IPS DF 6.9 (cell line): Measurements from ENCODE around the gene NAGA.
A peak's percentile ranks its signal among the peaks of the same experiment; 100 is the strongest.

Experiments used
- DNase-seq: peaks from one replicate; pipeline ENCODE4 v3.0.0-alpha.2; 2013; ENCODE audit warnings: low read depth, low spot score
- H3K27ac ChIP-seq: one replicate; pipeline ENCODE4 v1.5.1; 2013; ENCODE audit warnings: low read length, control low read depth
- H3K27me3 ChIP-seq: 2 replicates; pipeline ENCODE4 v1.6.1; 2013; ENCODE audit warnings: mild to moderate bottlenecking, low read length; ENCODE audit not compliant: control insufficient read depth, insufficient read depth
- H3K36me3 ChIP-seq: 2 replicates; pipeline ENCODE4 v1.6.1; 2013; ENCODE audit warnings: low read length; ENCODE audit not compliant: control insufficient read depth, insufficient read depth
- H3K4me1 ChIP-seq: 2 replicates; pipeline ENCODE4 v1.6.1; 2013; ENCODE audit warnings: low read length; ENCODE audit not compliant: control insufficient read depth, insufficient read depth
- H3K4me3 ChIP-seq: 2 replicates; pipeline ENCODE4 v1.5.1; 2013; ENCODE audit warnings: mild to moderate bottlenecking, low read length
- H3K9me3 ChIP-seq: 2 replicates; pipeline ENCODE4 v1.6.1; 2013; ENCODE audit warnings: low read length, inconsistent platforms; ENCODE audit not compliant: control insufficient read depth, insufficient read depth
- WGBS: extraction: QIAGEN DNeasy Blood & Tissue Kit; methylation state at CpG from one replicate; pipeline ENCODE4 v1.1.7; 2013; ENCODE audit warnings: mixed read lengths, missing lambda C conversion rate; ENCODE audit not compliant: insufficient read length, insufficient coverage; 5-methylcytosine and 5-hydroxymethylcytosine counted together

The NAGA gene

DNA sequence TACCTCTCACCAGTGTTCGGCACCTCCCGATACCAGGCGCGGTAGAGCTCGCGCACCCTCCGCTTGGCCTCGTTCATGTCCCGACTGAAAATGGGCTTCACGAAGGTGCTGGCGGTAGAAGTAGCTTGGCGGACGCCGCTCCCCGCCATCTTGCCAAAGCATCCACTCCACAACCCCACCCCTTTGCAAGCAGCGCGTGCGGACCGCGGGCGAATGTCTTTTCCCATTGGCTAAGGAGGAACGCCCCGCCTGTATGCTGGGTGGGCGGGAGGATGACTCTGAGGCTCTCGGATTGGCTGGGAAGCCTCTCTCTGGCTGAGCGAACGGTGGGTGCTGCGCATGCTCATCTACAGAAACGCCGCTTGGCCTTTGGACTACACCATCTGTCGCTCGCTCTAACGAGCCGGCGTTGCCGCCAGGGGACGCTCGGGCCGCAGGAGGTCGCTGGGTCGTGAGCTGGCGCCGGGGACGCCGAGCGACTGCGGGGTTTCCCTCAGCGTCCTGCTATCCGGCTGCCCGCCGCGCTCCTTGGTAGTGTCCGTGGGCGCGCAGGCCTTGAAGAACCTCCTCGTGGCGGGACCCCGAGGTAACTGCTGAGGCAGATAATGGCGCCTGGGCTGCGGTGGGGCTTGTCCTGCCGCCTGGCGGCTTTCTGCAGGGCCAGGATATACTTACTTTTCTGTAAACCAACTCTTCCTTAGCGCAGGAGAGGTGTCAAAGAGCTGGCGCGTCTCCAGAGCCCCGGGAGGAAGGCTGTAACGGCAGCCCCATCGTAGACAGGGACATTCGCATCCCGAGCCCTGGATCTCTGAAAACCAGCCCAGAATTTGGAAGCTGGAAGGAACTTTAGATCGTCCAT is 20.2 kb upstream of the NAGA start, which contains the start of gene NDUFA6:
TSS of gene NDUFA6 (minus strand) at position 177 of the 859 bp plus-strand sequence. CDS start at position 149, 28 bp downstream.
- WGBS = no CpG with 5 or more reads among the region's 71 CpGs
- H3K27me3 ChIP-seq = no peaks in the 10 kb centered on the region
- peak; percentile 97 for DNase-seq
- H3K4me3 ChIP-seq = peak within 1 kb of the TSS; percentile 55
- H3K36me3 ChIP-seq = peaks cover 6% of the 10 kb centered on the region; the same call in 1 of the 2 replicates
- H3K4me1 ChIP-seq = no peaks in the 10 kb centered on the region
- no peaks in the 10 kb centered on the region for H3K9me3 ChIP-seq
- H3K27ac ChIP-seq = no peak within 1 kb of the TSS

DNA sequence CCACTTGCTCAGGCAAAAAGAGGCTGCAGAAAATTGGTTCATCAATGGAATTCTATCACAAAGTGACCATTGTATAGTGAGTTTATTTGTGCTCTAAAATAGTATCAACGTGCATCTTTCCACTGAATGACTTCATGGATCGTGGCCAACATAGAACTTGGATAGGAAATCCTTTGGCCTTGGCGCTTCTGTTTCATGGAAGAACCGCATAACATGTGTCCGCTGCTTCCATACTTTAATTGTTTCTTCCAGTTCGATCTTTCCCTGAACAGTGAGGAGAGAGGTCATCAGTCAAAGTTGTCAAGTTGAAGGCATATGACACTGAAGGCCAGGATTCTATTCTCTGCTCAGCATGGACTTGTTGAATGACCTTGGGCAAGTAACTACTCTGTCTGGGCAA is 15.4 kb upstream of the NAGA start:
- Histone ChIP-seq H3K4me1 (no peaks in the 10 kb centered on the region), H3K27ac (no peak overlapping the region), H3K27me3 (no peaks in the 10 kb centered on the region), H3K36me3 (peaks cover 12% of the 10 kb centered on the region; the same call in 1 of the 2 replicates), H3K4me3 (no peak overlapping the region), H3K9me3 (no peaks in the 10 kb centered on the region)
- no peak for DNase-seq
- WGBS = no CpG with 5 or more reads among the region's 6 CpGs

DNA sequence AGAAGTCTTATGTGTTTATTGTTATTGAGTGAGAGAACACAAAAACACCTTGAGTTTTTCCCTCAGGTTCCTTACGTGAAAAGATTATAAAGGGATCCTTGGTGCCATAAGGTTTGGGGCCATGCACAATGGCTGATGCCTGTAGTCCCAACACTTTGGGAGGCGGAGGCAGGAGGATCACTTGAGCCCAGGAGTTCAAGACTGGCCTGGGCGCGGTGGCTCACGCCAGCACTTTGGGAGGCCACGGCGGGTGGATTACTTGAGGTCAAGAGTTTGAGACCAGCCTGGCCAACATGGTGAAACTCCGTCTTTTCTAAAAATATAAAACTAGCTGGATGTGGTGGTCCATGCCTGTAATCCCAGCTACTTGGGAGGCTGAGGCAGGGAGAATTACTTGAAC is 14.3 kb upstream of the NAGA start:
- H3K36me3 ChIP-seq = peaks cover 12% of the 10 kb centered on the region; the same call in 1 of the 2 replicates
- DNase-seq = no peak
- no peaks in the 10 kb centered on the region for H3K27me3 ChIP-seq
- no peaks in the 10 kb centered on the region for H3K9me3 ChIP-seq
- no peak overlapping the region for H3K27ac ChIP-seq
- no CpG with 5 or more reads among the region's 8 CpGs for WGBS
- no peaks in the 10 kb centered on the region for H3K4me1 ChIP-seq
- H3K4me3 ChIP-seq = no peak overlapping the region

DNA sequence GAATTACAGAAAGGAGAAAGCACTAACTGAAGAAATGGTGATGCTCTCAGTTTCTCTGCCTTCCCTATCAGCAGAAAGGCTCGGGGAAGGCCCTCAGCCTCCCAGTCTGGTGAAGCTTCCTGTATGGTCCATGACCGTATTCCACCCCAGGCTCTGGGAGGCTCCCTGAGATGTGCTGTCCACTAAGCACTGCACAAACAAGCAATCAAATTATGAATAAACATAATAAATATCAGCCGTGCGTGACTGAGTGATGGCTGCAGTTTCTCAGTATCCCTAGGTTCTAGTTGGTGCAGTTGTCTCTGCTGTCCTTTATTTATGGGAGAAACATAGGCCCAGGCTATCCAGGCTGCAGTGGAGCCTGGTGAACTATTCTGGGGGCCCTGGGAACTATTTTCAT is 12.5 kb upstream of the NAGA start:
- H3K36me3 ChIP-seq = peaks cover 12% of the 10 kb centered on the region; the same call in 1 of the 2 replicates
- H3K9me3 ChIP-seq = no peaks in the 10 kb centered on the region
- no peak overlapping the region for H3K27ac ChIP-seq
- WGBS = no CpG with 5 or more reads among the region's 4 CpGs
- H3K4me1 ChIP-seq = no peaks in the 10 kb centered on the region
- H3K4me3 ChIP-seq = no peak overlapping the region
- no peak for DNase-seq
- H3K27me3 ChIP-seq = no peaks in the 10 kb centered on the region

DNA sequence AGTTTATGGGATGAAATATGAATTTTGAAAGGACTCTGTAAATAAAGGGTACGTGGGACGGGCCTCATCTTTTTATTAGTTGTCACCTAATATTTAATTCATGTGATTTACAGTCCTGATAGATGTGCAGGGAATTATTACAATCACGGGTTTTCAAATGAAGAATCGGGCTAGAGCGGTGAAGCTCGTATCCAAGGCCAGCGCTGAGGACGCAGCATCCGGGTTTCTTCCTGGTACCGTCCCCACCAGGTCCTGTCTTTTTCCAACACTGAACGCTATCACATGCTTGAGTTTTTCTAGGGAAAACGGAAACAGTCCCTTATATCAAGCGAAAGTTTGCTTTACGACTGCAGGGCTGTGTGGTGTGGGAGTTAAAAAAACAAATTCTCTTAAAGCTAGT is 9.7 kb upstream of the NAGA start:
- no CpG with 5 or more reads among the region's 14 CpGs for WGBS
- no peak for DNase-seq
- peak overlapping the region; percentile 69; the same call in 1 of the 2 replicates for H3K4me3 ChIP-seq
- H3K27me3 ChIP-seq = no peaks in the 10 kb centered on the region
- H3K9me3 ChIP-seq = no peaks in the 10 kb centered on the region
- no peak overlapping the region for H3K27ac ChIP-seq
- no peaks in the 10 kb centered on the region for H3K36me3 ChIP-seq
- no peaks in the 10 kb centered on the region for H3K4me1 ChIP-seq

DNA sequence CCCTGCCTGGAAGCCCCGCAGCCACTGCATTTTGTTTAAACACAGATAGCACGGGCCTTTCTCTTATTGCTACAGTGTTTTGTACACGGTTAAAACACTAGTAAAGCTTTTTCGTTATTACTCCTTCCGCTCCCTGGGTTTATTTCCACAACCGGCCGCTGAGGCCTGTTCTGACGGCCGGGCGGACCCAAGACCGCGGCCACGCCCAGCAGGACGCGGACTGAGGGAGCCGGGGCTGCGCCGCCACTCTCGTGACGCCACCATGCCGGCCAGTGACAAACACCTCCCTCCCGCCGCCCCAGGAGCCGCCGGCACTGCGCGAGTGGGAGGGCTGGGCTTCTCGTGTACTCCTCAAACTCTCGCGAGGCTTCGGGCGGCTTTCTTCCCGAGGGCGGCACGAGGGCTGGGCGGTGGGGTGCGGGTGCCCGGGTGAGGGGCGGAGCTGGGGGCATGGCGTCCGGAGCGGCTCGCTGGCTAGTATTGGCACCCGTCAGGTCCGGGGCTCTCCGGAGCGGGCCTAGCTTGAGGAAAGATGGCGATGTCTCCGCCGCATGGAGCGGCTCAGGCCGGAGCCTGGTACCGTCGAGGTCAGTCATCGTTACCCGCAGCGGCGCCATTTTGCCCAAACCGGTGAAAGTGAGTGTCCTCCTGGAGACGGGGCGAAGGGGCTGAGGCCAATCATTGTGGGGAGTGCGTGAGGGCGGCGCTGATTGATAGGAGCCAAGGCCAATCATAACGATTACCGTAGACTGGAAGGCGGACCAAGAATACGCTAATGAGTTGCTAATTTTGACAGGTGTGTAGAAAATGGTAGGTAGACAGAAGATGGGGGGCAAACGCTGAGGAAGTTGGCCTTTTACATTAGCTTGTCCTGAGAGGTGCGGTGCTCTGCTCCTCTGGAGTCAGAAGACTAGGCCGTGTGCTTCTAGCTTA is 9.0 kb upstream of the NAGA start, which contains the start of gene SMDT1:
TSS of gene SMDT1 (plus strand) at position 382 of the 933 bp plus-strand sequence. CDS start at position 451, 69 bp downstream.
- WGBS = no CpG with 5 or more reads among the region's 71 CpGs
- no peak within 1 kb of the TSS for H3K27ac ChIP-seq
- H3K27me3 ChIP-seq = no peaks in the 10 kb centered on the region
- no peaks in the 10 kb centered on the region for H3K9me3 ChIP-seq
- DNase-seq = peak; percentile 95
- peak within 1 kb of the TSS; percentile 69; the same call in 1 of the 2 replicates for H3K4me3 ChIP-seq
- no peaks in the 10 kb centered on the region for H3K36me3 ChIP-seq
- H3K4me1 ChIP-seq = no peaks in the 10 kb centered on the region

DNA sequence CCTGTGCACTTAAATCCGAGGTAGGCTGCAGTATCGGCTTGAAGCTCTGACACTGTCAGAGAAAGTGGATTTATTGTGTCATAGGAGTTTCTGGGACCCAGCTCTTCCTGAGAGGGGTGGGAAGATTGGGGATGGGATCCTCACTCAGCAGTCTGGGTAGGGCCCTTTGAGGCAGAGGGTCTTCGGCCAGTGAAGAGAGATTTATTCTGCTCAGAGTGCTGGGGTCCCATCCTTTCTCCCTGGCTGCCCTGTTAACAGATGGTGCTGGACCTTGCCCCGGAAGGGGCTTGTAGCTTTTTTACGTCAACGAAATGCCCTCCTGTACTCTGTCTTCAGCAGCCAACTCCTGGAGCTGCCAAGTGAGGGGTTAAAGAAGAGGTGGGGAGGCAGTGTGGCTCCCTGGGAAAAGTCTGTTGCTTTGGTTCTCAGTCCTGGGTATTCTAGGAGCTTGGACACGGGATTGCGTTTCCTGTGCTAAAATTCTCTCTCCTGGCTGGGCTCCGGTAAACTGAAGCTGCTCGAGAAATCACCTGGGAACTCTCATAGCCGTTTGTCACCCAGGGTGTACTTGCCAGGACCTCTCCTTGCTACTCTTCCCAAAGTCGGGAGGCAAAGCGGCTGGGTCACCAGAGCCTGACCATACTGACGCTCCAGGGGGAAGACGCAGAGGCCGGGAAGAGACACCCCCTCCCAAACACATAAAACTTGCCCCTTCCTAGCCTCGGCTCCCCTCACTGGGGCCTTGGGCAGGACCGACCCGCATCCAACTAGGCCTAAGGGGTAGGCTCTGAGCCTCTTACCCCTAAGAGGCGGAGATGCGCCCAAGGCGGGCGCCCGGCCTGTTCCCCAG is 8.1 kb upstream of the NAGA start:
- H3K27ac ChIP-seq = no peak overlapping the region

DNA sequence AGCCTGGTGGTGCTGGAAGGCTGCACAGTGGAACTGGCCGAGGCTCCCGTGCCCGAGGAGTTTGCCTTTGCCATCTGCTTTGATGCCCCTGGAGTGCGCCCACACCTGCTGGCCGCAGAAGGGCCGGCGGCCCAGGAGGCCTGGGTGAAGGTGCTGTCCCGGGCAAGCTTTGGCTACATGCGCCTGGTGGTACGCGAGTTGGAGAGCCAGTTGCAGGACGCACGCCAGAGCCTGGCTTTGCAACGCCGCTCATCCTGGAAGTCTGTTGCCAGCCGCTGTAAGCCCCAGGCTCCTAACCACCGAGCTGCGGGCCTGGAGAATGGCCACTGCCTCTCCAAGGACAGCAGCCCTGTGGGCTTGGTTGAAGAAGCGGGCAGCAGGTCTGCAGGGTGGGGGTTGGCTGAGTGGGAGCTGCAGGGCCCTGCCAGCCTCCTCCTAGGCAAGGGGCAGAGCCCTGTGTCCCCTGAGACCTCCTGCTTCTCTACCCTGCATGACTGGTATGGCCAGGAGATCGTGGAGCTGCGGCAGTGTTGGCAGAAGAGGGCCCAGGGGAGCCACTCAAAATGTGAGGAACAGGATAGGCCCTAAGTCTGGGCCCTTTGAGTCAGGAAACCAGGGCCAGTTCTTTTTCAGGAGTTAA is 7.0 kb upstream of the NAGA start:
- Histone ChIP-seq H3K9me3 (no peaks in the 10 kb centered on the region), H3K27me3 (no peaks in the 10 kb centered on the region), H3K4me1 (0 out of 2 replicates have a peak, but pooled peaks cover 1% of the 10 kb centered on the region), H3K4me3 (no peak overlapping the region), H3K27ac (no peak overlapping the region), H3K36me3 (no peaks in the 10 kb centered on the region)
- WGBS = no CpG with 5 or more reads among the region's 21 CpGs
- DNase-seq = no peak

More for the DNA sequence above, 8.1 kb upstream of the NAGA start:
- H3K9me3 ChIP-seq = no peaks in the 10 kb centered on the region
- 0 out of 2 replicates have a peak, but pooled peaks cover 1% of the 10 kb centered on the region for H3K4me1 ChIP-seq
- no peaks in the 10 kb centered on the region for H3K36me3 ChIP-seq
- no CpG with 5 or more reads among the region's 24 CpGs for WGBS
- peak overlapping the region; percentile 69; the same call in 1 of the 2 replicates for H3K4me3 ChIP-seq
- DNase-seq = no peak
- no peaks in the 10 kb centered on the region for H3K27me3 ChIP-seq

DNA sequence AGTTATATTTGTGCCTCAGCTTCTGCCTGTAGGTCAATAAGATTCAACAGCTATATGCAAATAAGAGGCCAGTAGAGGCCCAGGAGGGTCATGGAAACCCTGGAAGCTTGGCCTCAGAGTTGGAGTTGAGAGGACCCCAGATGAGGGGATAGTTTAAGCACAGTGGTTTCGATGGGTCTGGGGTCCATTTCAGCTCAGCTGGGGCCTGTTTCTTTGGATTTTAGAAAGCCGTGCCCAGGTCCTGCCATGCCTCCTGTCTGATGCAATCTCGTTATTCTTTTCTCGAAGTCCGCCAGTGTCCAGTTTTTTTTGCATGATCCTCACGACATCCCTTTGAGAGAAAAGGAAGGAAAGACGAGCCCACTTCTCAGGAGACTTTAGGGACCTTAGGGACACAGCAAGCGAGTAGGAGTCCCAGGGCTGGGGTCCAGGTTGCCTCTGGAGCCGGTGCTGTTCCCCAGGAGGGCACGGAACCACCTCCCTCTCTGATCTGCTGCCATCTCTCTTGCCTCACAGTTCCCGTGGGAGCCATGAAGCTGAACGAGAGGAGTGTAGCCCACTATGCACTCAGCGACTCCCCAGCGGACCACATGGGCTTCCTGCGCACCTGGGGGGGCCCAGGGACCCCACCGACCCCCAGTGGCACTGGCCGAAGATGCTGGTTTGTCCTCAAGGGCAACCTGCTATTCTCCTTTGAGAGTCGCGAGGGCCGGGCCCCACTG is 6.3 kb upstream of the NAGA start:
- H3K4me1 ChIP-seq = 0 out of 2 replicates have a peak, but pooled peaks cover 1% of the 10 kb centered on the region
- no peaks in the 10 kb centered on the region for H3K36me3 ChIP-seq
- no peak overlapping the region for H3K27ac ChIP-seq
- DNase-seq = no peak
- H3K4me3 ChIP-seq = no peak overlapping the region
- H3K27me3 ChIP-seq = no peaks in the 10 kb centered on the region
- no peaks in the 10 kb centered on the region for H3K9me3 ChIP-seq
- no CpG with 5 or more reads among the region's 20 CpGs for WGBS
